Duodenal mucosa (tissue), 2 donors: ENCODE results near the gene RAMAC.
"Not testable (repeated sequence)": the region's sequence is repeated elsewhere in the genome, so short reads cannot be mapped to it uniquely, and the experiment has no call there.

Source experiments
- H3K27ac ChIP-seq: one replicate; pipeline ENCODE4 v1.7.0; 2013; ENCODE audit warnings: low read depth, low read length
- H3K27me3 ChIP-seq, 2 donors: one replicate each; pipeline ENCODE4 v1.7.0; 2013; ENCODE audit warnings: low read length in 2 of 2, control low read depth in 1 of 2; ENCODE audit not compliant: insufficient read depth in 2 of 2, control insufficient read depth in 1 of 2
- H3K36me3 ChIP-seq, 2 donors: one replicate each; pipeline ENCODE4 v1.7.0; 2013; ENCODE audit warnings: low read length in 2 of 2, control low read depth in 1 of 2; ENCODE audit not compliant: insufficient read depth in 2 of 2, control insufficient read depth in 1 of 2
- H3K4me1 ChIP-seq, 2 donors: one replicate each; pipeline ENCODE4 v1.7.0; 2013; ENCODE audit warnings: low read length in 2 of 2, control low read depth in 1 of 2; ENCODE audit not compliant: insufficient read depth in 2 of 2, control insufficient read depth in 1 of 2
- H3K4me3 ChIP-seq, 2 donors: one replicate each; pipeline ENCODE4 v1.7.0; 2013; ENCODE audit warnings: low read length in 2 of 2, low read depth in 1 of 2
- H3K9ac ChIP-seq, 2 donors: one replicate each; pipeline ENCODE4 v1.7.0; 2013; ENCODE audit warnings: low read length in 2 of 2, low read depth in 1 of 2
- H3K9me3 ChIP-seq, 2 donors: one replicate each; pipeline ENCODE4 v1.7.0; 2013; ENCODE audit warnings: low read length in 2 of 2, control low read depth in 1 of 2; ENCODE audit not compliant: control insufficient read depth in 1 of 2

The RAMAC gene

DNA sequence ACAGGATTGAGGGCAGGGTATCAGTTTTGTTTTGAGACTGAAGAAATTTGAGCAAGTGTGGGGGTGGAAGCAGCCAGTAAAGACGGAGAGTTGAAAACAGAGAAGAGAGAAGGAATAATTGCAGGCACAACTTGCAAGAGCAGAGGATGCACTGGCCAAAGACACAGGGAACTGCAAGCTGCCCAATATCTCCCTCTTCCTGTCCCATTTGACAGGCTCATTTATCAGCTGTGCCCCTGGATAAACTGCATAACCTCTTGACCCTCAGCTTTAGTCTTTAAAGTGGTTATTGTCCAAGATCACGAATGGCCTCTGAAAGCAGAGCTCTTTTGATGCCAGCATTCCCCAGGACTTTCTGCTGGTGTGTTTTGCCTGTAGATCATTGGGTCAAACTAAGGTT lies 5.0 kb upstream of the RAMAC start:
- Histone ChIP-seq H3K9ac (no peak overlapping the region), H3K4me3 (no peak overlapping the region), H3K9me3 (no peaks in the 10 kb centered on the region), H3K27ac (no peak overlapping the region), H3K36me3 (no peaks in the 10 kb centered on the region), H3K27me3 (no peaks in the 10 kb centered on the region), H3K4me1 (peaks cover 6% of the 10 kb centered on the region in 2 donors)

DNA sequence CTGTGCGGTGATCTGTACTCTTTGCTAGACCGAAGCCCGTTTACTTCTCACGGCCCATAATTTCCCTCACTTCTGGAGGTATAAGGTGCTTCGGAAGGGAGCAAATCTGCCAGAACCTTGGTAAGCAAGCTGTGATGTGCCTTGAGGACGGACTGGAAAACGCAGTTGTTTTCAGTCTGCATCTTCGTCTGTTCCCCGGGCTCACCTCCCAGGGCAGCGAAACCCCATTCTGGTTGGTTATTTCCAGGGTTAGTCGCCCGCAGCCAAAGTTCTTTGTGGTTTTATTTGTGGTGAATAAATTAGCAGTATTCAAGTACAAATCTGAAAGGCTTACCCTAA lies 401 bp downstream of the RAMAC start:
- no peaks in the 10 kb centered on the region for H3K9me3 ChIP-seq
- H3K27ac ChIP-seq, result no peak overlapping the region
- no peaks in the 10 kb centered on the region for H3K27me3 ChIP-seq
- H3K4me1 ChIP-seq, result peaks cover 6 to 11% of the 10 kb centered on the region in 2 donors
- peaks cover 0 to 16% of the 10 kb centered on the region in 2 donors for H3K36me3 ChIP-seq
- H3K9ac ChIP-seq, result peak overlapping the region; percentile 87 to 90
- H3K4me3 ChIP-seq, result peak overlapping the region; percentile 96 to 99

DNA sequence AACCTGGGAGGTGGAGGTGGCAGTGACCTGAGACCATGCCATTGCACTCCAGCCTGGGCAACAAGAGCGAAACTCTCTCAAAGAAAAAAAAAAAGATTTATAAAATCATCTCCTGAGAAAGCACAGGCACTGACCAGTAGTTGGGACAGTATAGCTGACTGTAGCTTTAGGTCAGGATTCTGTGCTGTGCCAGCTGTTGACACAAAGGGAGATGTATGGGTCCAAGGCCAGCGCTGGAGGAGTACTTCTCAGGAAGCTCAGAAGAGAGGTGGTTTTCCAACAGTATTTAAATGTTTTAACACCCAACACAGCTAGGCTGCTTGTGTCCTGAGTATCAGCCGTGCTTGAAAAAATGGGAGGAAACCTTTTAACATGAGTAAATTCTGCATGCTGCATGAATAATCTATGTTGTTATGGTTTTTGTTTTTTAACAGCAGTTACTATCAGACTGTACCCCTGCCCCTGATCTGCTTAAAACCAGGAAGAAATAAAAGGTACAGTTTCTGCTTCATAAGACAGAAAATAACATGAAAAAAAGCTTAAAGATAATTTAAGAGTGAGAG lies 6.5 kb downstream of the RAMAC start:
- H3K27ac ChIP-seq, result no peak overlapping the region
- no peaks in the 10 kb centered on the region for H3K4me1 ChIP-seq
- H3K36me3 ChIP-seq, result peaks cover 0 to 18% of the 10 kb centered on the region in 2 donors
- no peaks in the 10 kb centered on the region for H3K9me3 ChIP-seq
- no peak overlapping the region for H3K4me3 ChIP-seq
- H3K27me3 ChIP-seq, result no peaks in the 10 kb centered on the region
- H3K9ac ChIP-seq, result no peak overlapping the region

DNA sequence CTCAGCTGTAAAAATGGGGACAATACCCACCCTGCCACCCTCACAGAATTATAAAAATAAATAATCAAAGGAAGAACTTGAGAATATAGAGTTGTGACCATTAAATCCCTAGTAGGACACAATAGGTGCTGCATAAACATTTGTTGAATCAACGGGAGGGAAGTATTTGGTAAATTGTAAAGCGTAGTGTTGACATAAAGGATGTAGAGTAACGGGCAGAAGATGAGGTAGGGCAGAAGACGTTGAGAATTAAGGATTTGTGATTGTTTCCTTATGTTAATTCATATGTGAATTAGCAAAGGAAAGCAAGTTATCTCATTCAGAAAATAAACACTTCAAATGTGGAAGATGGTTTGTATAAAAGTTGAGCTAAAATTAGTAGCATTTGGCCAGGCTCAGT lies 7.1 kb downstream of the RAMAC start:
- H3K4me3 ChIP-seq, result no peak overlapping the region
- no peaks in the 10 kb centered on the region for H3K9me3 ChIP-seq
- no peaks in the 10 kb centered on the region for H3K4me1 ChIP-seq
- H3K36me3 ChIP-seq, result peaks cover 0 to 16% of the 10 kb centered on the region in 2 donors
- no peaks in the 10 kb centered on the region for H3K27me3 ChIP-seq
- H3K27ac ChIP-seq, result no peak overlapping the region
- H3K9ac ChIP-seq, result no peak overlapping the region

DNA sequence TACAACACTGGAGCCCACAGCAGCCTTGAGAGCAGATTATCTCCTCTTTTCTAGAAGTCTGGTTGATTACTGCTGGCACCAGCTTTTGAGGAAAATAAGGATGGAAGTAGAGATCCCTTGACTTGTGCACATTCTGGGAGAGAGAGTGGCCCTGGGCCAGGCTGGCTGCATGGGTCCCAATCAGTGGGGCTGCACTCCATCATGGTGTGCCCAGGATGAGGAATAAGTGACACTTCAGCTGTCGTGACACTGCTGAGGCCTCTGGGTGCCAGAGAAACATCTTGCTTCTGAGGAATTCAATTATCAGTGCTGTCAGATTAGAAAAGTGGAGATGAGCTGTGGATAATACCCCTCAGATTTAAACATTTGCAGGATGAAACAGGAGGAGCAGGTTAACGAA lies 9.1 kb downstream of the RAMAC start:
- Histone ChIP-seq H3K4me3 (no peak overlapping the region), H3K4me1 (peaks cover 0 to 4% of the 10 kb centered on the region in 2 donors), H3K9me3 (no peaks in the 10 kb centered on the region), H3K9ac (no peak overlapping the region), H3K27me3 (no peaks in the 10 kb centered on the region), H3K27ac (no peak overlapping the region), H3K36me3 (peaks cover 0 to 10% of the 10 kb centered on the region in 2 donors)

DNA sequence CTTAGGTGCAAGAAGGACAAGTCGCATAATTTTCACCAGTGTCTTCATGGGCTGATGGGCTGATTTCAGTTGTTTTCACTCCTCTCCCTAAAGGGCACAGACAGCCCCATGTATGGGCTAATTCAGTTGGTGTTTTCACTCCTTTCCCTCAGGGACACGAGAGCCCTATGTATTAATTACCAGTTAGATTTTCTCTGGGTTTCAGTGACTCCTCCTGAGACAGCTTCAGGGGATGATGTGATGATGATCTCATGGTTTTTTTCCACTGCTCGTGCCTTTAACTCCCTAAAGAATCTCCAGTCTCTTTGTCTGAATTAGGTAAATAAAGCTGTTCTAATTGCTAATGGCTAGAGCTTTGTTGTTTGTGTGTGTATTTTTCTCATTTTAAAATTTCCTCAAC lies 9.9 kb downstream of the RAMAC start:
- Histone ChIP-seq H3K27ac (no peak overlapping the region), H3K27me3 (no peaks in the 10 kb centered on the region), H3K36me3 (peaks cover 0 to 4% of the 10 kb centered on the region in 2 donors), H3K4me1 (peaks cover 0 to 4% of the 10 kb centered on the region in 2 donors), H3K9me3 (no peaks in the 10 kb centered on the region), H3K9ac (no peak overlapping the region), H3K4me3 (no peak overlapping the region)

DNA sequence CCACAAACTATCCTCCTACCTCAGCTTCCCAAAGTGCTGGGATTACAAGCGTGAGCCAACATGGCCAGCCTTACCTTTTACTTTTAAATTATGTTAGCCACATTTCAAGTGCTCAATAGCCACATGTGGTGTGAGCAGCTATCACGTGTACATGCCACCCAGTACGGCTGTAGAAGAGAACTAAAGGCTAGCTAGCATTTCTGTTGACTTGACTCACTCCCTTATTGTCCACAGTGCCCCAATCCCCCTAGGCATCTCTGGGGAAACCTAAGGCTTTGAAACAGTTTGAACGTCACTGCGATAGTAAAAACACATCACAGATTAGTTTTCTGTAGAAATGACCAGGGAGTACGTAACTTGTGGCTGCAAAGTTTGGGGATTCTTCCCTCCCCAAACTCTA lies 13.4 kb downstream of the RAMAC start:
- Histone ChIP-seq H3K27ac (no peak overlapping the region), H3K4me1 (peaks cover 0 to 4% of the 10 kb centered on the region in 2 donors), H3K27me3 (no peaks in the 10 kb centered on the region)

DNA sequence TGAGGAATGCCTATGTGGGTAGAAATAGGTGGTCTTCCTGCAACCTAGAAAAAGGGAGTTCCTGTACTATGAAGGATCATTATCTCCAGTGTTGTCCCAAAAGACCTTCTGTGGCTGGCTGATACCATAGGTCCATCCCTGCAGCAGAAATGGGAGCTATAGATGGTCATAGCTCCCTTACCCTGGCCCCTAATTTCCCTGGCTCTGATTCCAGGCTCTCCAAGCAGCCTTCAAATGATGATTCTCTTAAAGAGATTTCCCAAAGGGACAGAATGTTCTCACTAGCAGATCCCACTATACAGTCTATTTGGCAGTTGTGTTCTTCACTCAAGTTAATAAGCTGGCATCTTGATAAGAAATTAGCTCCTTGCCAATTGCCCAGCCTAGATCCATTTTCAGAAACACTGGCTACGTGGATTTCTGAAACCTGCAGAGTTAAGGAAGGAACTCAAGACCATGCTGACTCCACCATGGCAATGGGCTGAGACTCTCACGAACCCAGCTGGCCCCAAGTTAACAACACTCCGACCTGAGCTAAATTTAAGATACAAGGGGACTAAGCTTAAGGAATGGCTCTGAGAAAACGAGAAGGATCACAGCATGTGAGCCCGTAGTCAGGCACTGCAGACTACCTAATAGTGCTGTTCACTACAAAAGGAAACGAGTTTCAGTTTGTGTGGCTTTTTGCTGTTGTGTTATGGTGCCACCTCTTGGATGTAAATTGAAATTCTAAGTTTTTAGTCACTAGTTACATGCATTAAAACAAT lies 14.1 kb downstream of the RAMAC start:
- Histone ChIP-seq H3K27ac (no peak overlapping the region), H3K4me3 (peak overlapping the region; percentile 50 to 63), H3K9ac (peak overlapping the region; percentile 18 to 55), H3K9me3 (no peaks in the 10 kb centered on the region), H3K27me3 (no peaks in the 10 kb centered on the region), H3K36me3 (peaks cover 0 to 5% of the 10 kb centered on the region in 2 donors), H3K4me1 (peaks cover 0 to 4% of the 10 kb centered on the region in 2 donors)

More for the DNA sequence above, 13.4 kb downstream of the RAMAC start:
- Histone ChIP-seq H3K4me3 (no peak overlapping the region), H3K9me3 (no peaks in the 10 kb centered on the region), H3K36me3 (no peaks in the 10 kb centered on the region), H3K9ac (no peak overlapping the region)

DNA sequence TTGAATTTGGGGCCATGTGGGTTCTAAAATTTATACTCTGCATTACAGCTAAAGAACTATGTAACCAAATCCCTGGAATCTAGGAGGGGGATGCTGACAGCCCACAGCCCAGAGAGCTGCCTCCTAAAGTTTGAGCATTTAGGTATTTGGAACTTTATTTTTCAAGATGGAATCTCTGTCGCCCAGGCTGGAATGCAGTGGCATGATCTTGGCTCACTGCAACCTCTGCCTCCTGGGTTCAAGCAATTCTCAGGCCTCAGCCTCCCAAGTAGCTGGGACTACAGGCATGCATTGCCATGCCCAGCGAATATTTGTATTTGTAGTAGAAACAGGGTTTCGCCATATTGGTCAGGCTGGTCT lies 14.6 kb downstream of the RAMAC start:
- not testable (repeated sequence) for H3K27me3 ChIP-seq, H3K9ac ChIP-seq, H3K9me3 ChIP-seq, H3K4me1 ChIP-seq, H3K27ac ChIP-seq, H3K4me3 ChIP-seq
- H3K36me3 ChIP-seq, result peaks cover 0 to 10% of the 10 kb centered on the region in 2 donors

DNA sequence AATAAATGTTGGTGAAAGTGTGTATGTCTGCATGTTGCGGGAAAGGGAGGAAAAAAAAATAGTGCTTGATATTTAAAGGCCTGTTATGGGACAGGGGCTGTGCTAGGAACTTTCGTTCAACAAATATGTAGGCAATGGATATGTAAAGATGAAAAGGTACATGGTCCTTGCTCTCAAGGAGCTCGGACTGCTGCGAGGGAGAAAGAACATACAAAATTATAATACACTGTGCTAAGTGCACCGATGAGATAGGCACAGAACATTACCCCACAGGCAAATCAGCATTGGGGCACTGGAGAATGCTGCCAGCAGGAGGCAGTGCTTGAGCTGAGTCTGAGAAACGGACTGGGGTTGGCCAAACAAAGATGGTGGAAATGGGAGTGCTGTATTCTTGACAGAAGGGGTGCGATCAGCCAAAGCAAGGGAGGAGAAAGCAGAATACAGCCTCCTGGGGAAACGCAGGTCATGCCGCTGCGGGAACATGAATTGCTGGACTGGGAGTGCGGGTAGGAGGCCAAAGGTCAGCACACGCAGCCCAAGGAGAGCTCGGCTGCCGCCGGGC lies 24.8 kb downstream of the RAMAC start:
- Histone ChIP-seq H3K4me3 (peak overlapping the region; percentile 95 to 97), H3K9me3 (no peaks in the 10 kb centered on the region), H3K27me3 (no peaks in the 10 kb centered on the region), H3K4me1 (peaks cover 20 to 22% of the 10 kb centered on the region in 2 donors), H3K36me3 (peaks cover 21 to 22% of the 10 kb centered on the region in 2 donors), H3K27ac (peak overlapping the region; percentile 51), H3K9ac (peak overlapping the region; percentile 54 to 91)
